Caco-2 (cell line): Measurements from ENCODE around the gene XPNPEP1. TPM values are rescaled to one million over a fixed set of nuclear protein-coding genes. Genes with fewer than 3 reads are reported as not detected.

Experiments used
- BruUV-seq: library from RNA; stranded (reverse); fragments of 400-500 nt; replicated peaks from 2 replicates; lab custom pipeline; 2021; lab: Mats Ljungman, UMichigan
- CTCF ChIA-PET: fragments of 300-600 bp; sonication (Branson Sonifier 250); formaldehyde crosslinking; loops from one replicate; lab custom pipeline; 2022; ENCODE audit warnings: antibody characterized with exemption; lab: Charles Lee
- POLR2A ChIA-PET: fragments of 300-600 bp; sonication (Branson Sonifier 250); formaldehyde crosslinking; loops from one replicate; lab custom pipeline; 2022; ENCODE audit warnings: antibody characterized with exemption; lab: Charles Lee
- DNase-seq, 2 experiments: peaks; one replicate each; pipeline versions ENCODE4 v3.0.0 to v3.0.0-alpha.2; 2020 to 2022
- H3K27me3 ChIP-seq: replicated peaks from 2 replicates; pipeline ENCODE4 v1.6.0; 2011; ENCODE audit warnings: low read length; ENCODE audit not compliant: control insufficient read depth, insufficient read depth
- H3K36me3 ChIP-seq: 2 replicates; pipeline ENCODE4 v1.5.1; 2011; ENCODE audit warnings: low read length; ENCODE audit not compliant: control insufficient read depth, insufficient read depth
- H3K4me1 ChIP-seq: fragments of 250-450 bp; sonication (Bioruptor Pico); 2 replicates; pipeline ENCODE4 v1.5.1; 2020; ENCODE audit warnings: mild to moderate bottlenecking
- H3K4me3 ChIP-seq: 2 replicates; pipeline ENCODE4 v1.5.1; 2011; ENCODE audit warnings: low read depth, mild to moderate bottlenecking, control low read depth, low read length
- H3K9me3 ChIP-seq: fragments of 250-450 bp; sonication (Bioruptor Pico); 2 replicates; pipeline ENCODE4 v1.5.1; 2020; ENCODE audit warnings: mild to moderate bottlenecking, moderate library complexity
- H3K27ac Mint-ChIP-seq: one replicate; pipeline ENCODE4 v1.8.0; 2022; ENCODE audit warnings: mixed read lengths; ENCODE audit not compliant: unreplicated experiment
- H3K27me3 Mint-ChIP-seq: one replicate; pipeline ENCODE4 v1.8.0; 2022; ENCODE audit warnings: mixed read lengths; ENCODE audit not compliant: insufficient read depth, unreplicated experiment
- H3K36me3 Mint-ChIP-seq: one replicate; pipeline ENCODE4 v1.8.0; 2022; ENCODE audit warnings: mild to moderate bottlenecking, mixed read lengths; ENCODE audit not compliant: insufficient read depth, unreplicated experiment
- H3K4me1 Mint-ChIP-seq: one replicate; pipeline ENCODE4 v1.8.0; 2022; ENCODE audit warnings: low read depth, mixed read lengths; ENCODE audit not compliant: unreplicated experiment
- H3K4me3 Mint-ChIP-seq: one replicate; pipeline ENCODE4 v1.8.0; 2022; ENCODE audit warnings: mild to moderate bottlenecking, moderate library complexity, mixed read lengths; ENCODE audit not compliant: unreplicated experiment
- H3K9me3 Mint-ChIP-seq: one replicate; pipeline ENCODE4 v1.8.0; 2022; ENCODE audit warnings: mixed read lengths; ENCODE audit not compliant: unreplicated experiment
- CTCF ChIP-seq, 2 experiments: fragments of 200-600 bp in 1 of 2; IDR thresholded peaks; 1 replicate in 1 of 2; 2 replicates in 1 of 2; pipeline versions ENCODE4 v1.5.1 to v1.8.0; 2011 to 2022; ENCODE audit warnings: antibody characterized with exemption in 1 of 2, control low read depth in 1 of 2, inconsistent platforms in 1 of 2, low read depth in 1 of 2, low read length in 1 of 2, mild to moderate bottlenecking in 1 of 2, moderate library complexity in 1 of 2; ENCODE audit not compliant: insufficient read depth in 1 of 2, severe bottlenecking in 1 of 2, unreplicated experiment in 1 of 2
- intact Hi-C: fragments of 100-400 bp; cut with micrococcal nuclease; formaldehyde crosslinking; loops from one replicate; pipeline ENCODE4 v1.10.0; 2022; ENCODE audit not compliant: unreplicated experiment
- total RNA-seq: library from RNA; stranded (reverse); gene quantifications from 2 replicates; pipeline ENCODE4 v1.2.3, GENCODE V29; 2022

XPNPEP1 gene
- total RNA-seq, 1 experiment from 2014 or later: 92.4 TPM

- TF ChIP-seq CTCF (IDR thresholded peaks at IDR 0.05; ENCODE audit: insufficient read depth in 1 of 2, low read depth in 1 of 2, low read length in 1 of 2, severe bottlenecking in 1 of 2, unreplicated experiment in 1 of 2): no peak
- Histone ChIP-seq H3K4me1 (no peaks in the 10 kb centered on the region), H3K4me3 (no peak overlapping the region), H3K27me3 (no peaks in the 10 kb centered on the region), H3K36me3 (no peaks in the 10 kb centered on the region), H3K9me3 (no peaks in the 10 kb centered on the region)
- CTCF ChIA-PET: no interaction called here
- Mint-ChIP-seq H3K27me3 (no peaks in the 10 kb centered on the region), H3K27ac (no peak overlapping the region), H3K4me3 (no peak overlapping the region), H3K4me1 (no peaks in the 10 kb centered on the region), H3K36me3 (no peaks in the 10 kb centered on the region), H3K9me3 (no peaks in the 10 kb centered on the region)
- intact Hi-C loops: no loop called here
- POLR2A ChIA-PET: no interaction called here
- DNase-seq: no peak
- BruUV-seq: no TSS peak
These were observed 7.9 kb upstream of the XPNPEP1 start for GRCh38 chr10:109931163-109931562.

GRCh38 chr10:109929501-109930219 lies 6.3 kb upstream of the XPNPEP1 start:
- Histone ChIP-seq H3K36me3 (no peaks in the 10 kb centered on the region), H3K4me3 (no peak overlapping the region), H3K9me3 (no peaks in the 10 kb centered on the region), H3K27me3 (no peaks in the 10 kb centered on the region), H3K4me1 (peaks cover 12% of the 10 kb centered on the region)
- CTCF ChIA-PET: no interaction called here
- peaks cover 7% of the 10 kb centered on the region for H3K4me1 Mint-ChIP-seq
- no peak overlapping the region for H3K27ac Mint-ChIP-seq
- H3K36me3 Mint-ChIP-seq: no peaks in the 10 kb centered on the region
- no peak overlapping the region for H3K4me3 Mint-ChIP-seq
- no peaks in the 10 kb centered on the region for H3K27me3 Mint-ChIP-seq
- peaks cover 1% of the 10 kb centered on the region for H3K9me3 Mint-ChIP-seq
- TF ChIP-seq CTCF (IDR thresholded peaks at IDR 0.05; ENCODE audit: insufficient read depth in 1 of 2, low read depth in 1 of 2, low read length in 1 of 2, severe bottlenecking in 1 of 2, unreplicated experiment in 1 of 2): no peak
- POLR2A ChIA-PET: no interaction called here
- intact Hi-C loops: loop anchor here (5.0 kb wide), 1 partner anchor 38 kb away; no protein-coding TSS in a partner anchor
- DNase-seq: no peak
- BruUV-seq: no TSS peak

- ChIA-PET POLR2A (no interaction called here), CTCF (no interaction called here)
These were observed 5.2 kb upstream of the XPNPEP1 start for GRCh38 chr10:109928475-109928891.

More at GRCh38 chr10:109928475-109928891, 5.2 kb upstream of the XPNPEP1 start:
- no peak for TF ChIP-seq CTCF (IDR thresholded peaks at IDR 0.05; ENCODE audit: insufficient read depth in 1 of 2, low read depth in 1 of 2, low read length in 1 of 2, severe bottlenecking in 1 of 2, unreplicated experiment in 1 of 2)
- Mint-ChIP-seq H3K27ac (no peak overlapping the region), H3K4me1 (peaks cover 16% of the 10 kb centered on the region), H3K9me3 (peaks cover 10% of the 10 kb centered on the region), H3K27me3 (no peaks in the 10 kb centered on the region), H3K36me3 (peaks cover 6% of the 10 kb centered on the region), H3K4me3 (no peak overlapping the region)
- DNase-seq: no peak
- H3K27me3 ChIP-seq: no peaks in the 10 kb centered on the region
- intact Hi-C loops: loop anchor here (5.0 kb wide), 1 partner anchor 39 kb away; no protein-coding TSS in a partner anchor
- H3K4me1 ChIP-seq: peaks cover 23% of the 10 kb centered on the region
- no peak overlapping the region for H3K4me3 ChIP-seq
- H3K36me3 ChIP-seq: no peaks in the 10 kb centered on the region
- no peaks in the 10 kb centered on the region for H3K9me3 ChIP-seq
- no TSS peak for BruUV-seq
